KOPT-K1 (cell line): Measurements from ENCODE around the gene B9D1.

Source experiments
- H3K27ac ChIP-seq: fragments of 200-600 bp; sonication (generic); 2 replicates; pipeline ENCODE4 v1.5.1; 2016; ENCODE audit warnings: antibody characterized with exemption, mild to moderate bottlenecking, low read depth, low read length; ENCODE audit not compliant: poor library complexity, severe bottlenecking
- H3K36me3 ChIP-seq: fragments of 200-600 bp; sonication (generic); 2 replicates; pipeline ENCODE4 v1.5.1; 2017; ENCODE audit warnings: antibody characterized with exemption, mild to moderate bottlenecking, low read length, moderate library complexity; ENCODE audit not compliant: insufficient read depth
- H3K9me3 ChIP-seq: fragments of 200-600 bp; sonication (generic); 2 replicates; pipeline ENCODE4 v1.5.1; 2017; ENCODE audit warnings: antibody characterized with exemption, low read length, mild to moderate bottlenecking; ENCODE audit not compliant: insufficient read depth, poor library complexity, severe bottlenecking

The B9D1 gene

GRCh38 chr17:19305761-19306159, 56.8 kb downstream of the B9D1 start:
- Histone ChIP-seq H3K36me3 (no peaks in the 10 kb centered on the region), H3K27ac (no peak overlapping the region), H3K9me3 (no peaks in the 10 kb centered on the region)

GRCh38 chr17:19305256-19305655, 57.3 kb downstream of the B9D1 start:
- H3K36me3 ChIP-seq = no peaks in the 10 kb centered on the region
- H3K27ac ChIP-seq = no peak overlapping the region

GRCh38 chr17:19304751-19305150, 57.8 kb downstream of the B9D1 start:
- Histone ChIP-seq H3K36me3 (no peaks in the 10 kb centered on the region), H3K9me3 (no peaks in the 10 kb centered on the region), H3K27ac (no peak overlapping the region)

More at GRCh38 chr17:19305256-19305655, 57.3 kb downstream of the B9D1 start:
- H3K9me3 ChIP-seq = no peaks in the 10 kb centered on the region

GRCh38 chr17:19304209-19304608, 58.3 kb downstream of the B9D1 start:
- H3K36me3 ChIP-seq = no peaks in the 10 kb centered on the region
- no peak overlapping the region for H3K27ac ChIP-seq
- no peaks in the 10 kb centered on the region for H3K9me3 ChIP-seq

- H3K36me3 ChIP-seq = no peaks in the 10 kb centered on the region
- H3K9me3 ChIP-seq = no peaks in the 10 kb centered on the region
- H3K27ac ChIP-seq = no peak overlapping the region
Observed at GRCh38 chr17:19303367-19303776, 59.2 kb downstream of the B9D1 start.

- H3K36me3 ChIP-seq = no peaks in the 10 kb centered on the region
- no peaks in the 10 kb centered on the region for H3K9me3 ChIP-seq
- H3K27ac ChIP-seq = no peak overlapping the region
Observed at GRCh38 chr17:19302791-19303331, 59.7 kb downstream of the B9D1 start.

GRCh38 chr17:19301973-19302372, 60.5 kb downstream of the B9D1 start:
- Histone ChIP-seq H3K27ac (no peak overlapping the region), H3K9me3 (no peaks in the 10 kb centered on the region), H3K36me3 (no peaks in the 10 kb centered on the region)

- no peaks in the 10 kb centered on the region for H3K9me3 ChIP-seq
Observed at GRCh38 chr17:19301274-19301951, 61.1 kb downstream of the B9D1 start.

GRCh38 chr17:19299866-19300265, 62.7 kb downstream of the B9D1 start:
- Histone ChIP-seq H3K9me3 (no peaks in the 10 kb centered on the region), H3K36me3 (no peaks in the 10 kb centered on the region), H3K27ac (no peak overlapping the region)

More at GRCh38 chr17:19301274-19301951, 61.1 kb downstream of the B9D1 start:
- Histone ChIP-seq H3K36me3 (no peaks in the 10 kb centered on the region), H3K27ac (no peak overlapping the region)

- no peak overlapping the region for H3K27ac ChIP-seq
- H3K36me3 ChIP-seq = no peaks in the 10 kb centered on the region
- no peaks in the 10 kb centered on the region for H3K9me3 ChIP-seq
Observed at GRCh38 chr17:19299214-19299747, 63.2 kb downstream of the B9D1 start.

GRCh38 chr17:19298569-19299213, 63.8 kb downstream of the B9D1 start:
- Histone ChIP-seq H3K9me3 (no peaks in the 10 kb centered on the region), H3K27ac (no peak overlapping the region), H3K36me3 (no peaks in the 10 kb centered on the region)

GRCh38 chr17:19296786-19297778, 65.4 kb downstream of the B9D1 start:
- no peaks in the 10 kb centered on the region for H3K9me3 ChIP-seq
- no peak overlapping the region for H3K27ac ChIP-seq
- no peaks in the 10 kb centered on the region for H3K36me3 ChIP-seq

GRCh38 chr17:19295473-19296135, 66.9 kb downstream of the B9D1 start:
- H3K9me3 ChIP-seq = no peaks in the 10 kb centered on the region
- no peaks in the 10 kb centered on the region for H3K36me3 ChIP-seq
- no peak overlapping the region for H3K27ac ChIP-seq

- Histone ChIP-seq H3K9me3 (no peaks in the 10 kb centered on the region), H3K27ac (no peak overlapping the region), H3K36me3 (no peaks in the 10 kb centered on the region)
Observed at GRCh38 chr17:19294443-19294842, 68.1 kb downstream of the B9D1 start.
